GM12878 (cell line): ENCODE results near the gene UBE2D4. TPM values are rescaled to one million over a fixed set of nuclear protein-coding genes. Genes with fewer than 3 reads are reported as not detected.
"Not testable (repeated sequence)": the region's sequence is repeated elsewhere in the genome, so short reads cannot be mapped to it uniquely, and the experiment has no call there.

Experiments used
- ATAC-seq: fragments of 200-7000 bp; cut with Tn5 transposase; 3 replicates; pipeline ENCODE4 v1.9.1; 2020; ENCODE audit warnings: mild to moderate bottlenecking, moderate library complexity
- BruUV-seq: library from RNA; stranded (reverse); fragments of 400-500 nt; replicated peaks from 2 replicates; lab custom pipeline; 2021; lab: Mats Ljungman, UMichigan
- CTCF ChIA-PET: fragments of 300-600 bp; sonication (Branson Sonifier 250); formaldehyde crosslinking; extraction: SDS; loops from one replicate; lab custom pipeline; 2021; ENCODE audit warnings: inconsistent platforms; lab: Yijun Ruan, JAX
- POLR2A ChIA-PET: fragments of 350-600 bp; formaldehyde crosslinking; extraction: SDS; loops from one replicate; lab custom pipeline; 2021; ENCODE audit warnings: inconsistent platforms; lab: Charles Lee
- RAD21 ChIA-PET: fragments of 300-600 bp; sonication (Branson Sonifier 250); formaldehyde crosslinking; loops from one replicate; lab custom pipeline; 2023; ENCODE audit warnings: antibody characterized with exemption; ENCODE audit not compliant: unreplicated experiment; lab: Charles Lee
- SMC1A ChIA-PET: fragments of 300-600 bp; sonication (Branson Sonifier 250); formaldehyde crosslinking; loops from one replicate; lab custom pipeline; 2023; ENCODE audit not compliant: unreplicated experiment, uncharacterized antibody; lab: Charles Lee
- DNase-seq: peaks from one replicate; pipeline ENCODE4 v3.0.0-alpha.2; 2011; ENCODE audit warnings: low read depth, low spot score
- FAIRE-seq: peaks from 3 replicates; lab custom pipeline; 2011; peaks lifted over from hg19 to GRCh38; lab: Jason Lieb, UNC
- H2AFZ ChIP-seq: 2 replicates; pipeline ENCODE4 v1.6.0; 2011; ENCODE audit warnings: low read depth, low read length, control low read depth; ENCODE audit not compliant: control insufficient read depth
- H3K27ac ChIP-seq: 2 replicates; pipeline ENCODE4 v1.5.1; 2011; ENCODE audit warnings: control low read depth; ENCODE audit not compliant: control insufficient read depth, insufficient read depth
- H3K27me3 ChIP-seq, 2 experiments: replicated peaks in 1 of 2; 2 replicates each; pipeline versions ENCODE4 v1.6.0 to v1.6.1; 2011; ENCODE audit warnings: low read length in 1 of 2; ENCODE audit not compliant: control insufficient read depth in 2 of 2, insufficient read depth in 2 of 2
- H3K36me3 ChIP-seq, 2 experiments: 2 replicates each; pipeline ENCODE4 v1.5.1; 2011; ENCODE audit warnings: low read length in 1 of 2; ENCODE audit not compliant: control insufficient read depth in 2 of 2, insufficient read depth in 2 of 2
- H3K4me1 ChIP-seq: 2 replicates; pipeline ENCODE4 v1.6.1; 2011; ENCODE audit warnings: mild to moderate bottlenecking, low read length, moderate library complexity, mixed read lengths; ENCODE audit not compliant: control insufficient read depth, insufficient read depth
- H3K4me2 ChIP-seq: 2 replicates; pipeline ENCODE4 v1.6.0; 2011; ENCODE audit warnings: control low read depth; ENCODE audit not compliant: control insufficient read depth, insufficient read depth
- H3K4me3 ChIP-seq: fragments of 200-600 bp; sonication (generic); 2 replicates; pipeline ENCODE4 v1.5.1; 2016
- H3K79me2 ChIP-seq: 2 replicates; pipeline ENCODE4 v1.6.0; 2011; ENCODE audit warnings: low read length; ENCODE audit not compliant: control insufficient read depth, insufficient read depth
- H3K9ac ChIP-seq: 2 replicates; pipeline ENCODE4 v1.8.0; 2011; ENCODE audit warnings: low read length, control low read depth, mixed read lengths; ENCODE audit not compliant: control insufficient read depth, insufficient read depth
- H3K9me3 ChIP-seq: replicated peaks from 3 replicates; pipeline ENCODE4 v1.5.1; 2011; ENCODE audit warnings: mild to moderate bottlenecking, low read length; ENCODE audit not compliant: control insufficient read depth, insufficient read depth
- H4K20me1 ChIP-seq: 2 replicates; pipeline ENCODE4 v1.6.0; 2011; ENCODE audit not compliant: control insufficient read depth, insufficient read depth
- ATF7 ChIP-seq: fragments of 450-650 bp; IDR thresholded peaks from 2 replicates; pipeline ENCODE4 v1.6.1; 2016; ENCODE audit warnings: low read depth, mild to moderate bottlenecking
- ELK1 ChIP-seq: IDR thresholded peaks from 2 replicates; pipeline ENCODE4 v1.6.1; 2012; ENCODE audit warnings: low read depth, low read length, improper control_type of control experiment
- EP300 ChIP-seq, 2 experiments: fragments of 150-350 bp in 1 of 2; IDR thresholded peaks; 2 replicates each; pipeline ENCODE4 v1.6.1; 2011 to 2012; ENCODE audit warnings: low read depth in 2 of 2, low read length in 2 of 2, borderline replicate concordance in 1 of 2, improper control_type of control experiment in 1 of 2, inconsistent platforms in 1 of 2; ENCODE audit not compliant: control insufficient read depth in 1 of 2
- PRDM15 ChIP-seq: fragments of 450-650 bp; formaldehyde crosslinking; IDR thresholded peaks from 2 replicates; pipeline ENCODE4 v1.4.0; 2020; ENCODE audit warnings: mild to moderate bottlenecking, moderate library complexity
- SP1 ChIP-seq: IDR thresholded peaks from one replicate; pipeline ENCODE4 v1.6.1; 2011; ENCODE audit warnings: low read depth, low read length
- YBX1 ChIP-seq: fragments of 450-650 bp; IDR thresholded peaks from 2 replicates; pipeline ENCODE4 v1.6.1; 2016; ENCODE audit warnings: antibody characterized with exemption
- ZSCAN29 ChIP-seq: fragments of 450-650 bp; IDR thresholded peaks from 2 replicates; pipeline ENCODE4 v1.6.1; 2017; ENCODE audit warnings: mild to moderate bottlenecking, moderate library complexity
- WGBS: methylation state at CpG from one replicate; pipeline ENCODE4 v1.1.6; 2016; ENCODE audit warnings: low lambda C conversion rate; ENCODE audit not compliant: insufficient replicate concordance, insufficient coverage; ENCODE audit errors: missing lambda C conversion rate; 5-methylcytosine and 5-hydroxymethylcytosine counted together
- in situ Hi-C: fragments of 300-500 bp; cut with MboI; formaldehyde crosslinking; loops from 9 replicates; pipeline ENCODE4 v1.14.3; 2018; ENCODE audit warnings: mixed read lengths
- intact Hi-C: fragments of 100-400 bp; cut with micrococcal nuclease; formaldehyde crosslinking; loops from one replicate; pipeline ENCODE4 v1.14.2; 2022; ENCODE audit not compliant: unreplicated experiment
- polyA plus RNA-seq, 11 experiments: library from polyadenylated mRNA; depleted of rRNA in 4 of 11; unstranded in 6 of 11; stranded (reverse) in 5 of 11; fragments of >200 nt; fragmentation: Nextera tagmentation in 4 of 11; fragmentation: Illumina TruSeq in 1 of 11; extraction: Ambion mirVana in 4 of 11; extraction: Trizol in 1 of 11; gene quantifications; 1 replicate in 1 of 11; 2 replicates in 10 of 11; pipeline versions ENCODE4 v1.2.1 to v1.2.3, GENCODE V29; 2011 to 2016; ENCODE audit warnings: inconsistent platforms in 2 of 11, missing spikeins in 2 of 11, low read depth in 1 of 11
- total RNA-seq, 4 experiments: library from RNA; depleted of rRNA in 3 of 4; stranded (reverse); fragments of >200 nt in 3 of 4; fragmentation: Illumina TruSeq in 1 of 4; extraction: Trizol in 1 of 4; gene quantifications; 2 replicates each; pipeline versions ENCODE4 v1.2.1 to v1.2.3, GENCODE V29; 2013 to 2021

The UBE2D4 gene
- total and polyA plus RNA-seq, 10 of the 15 experiments (the other 5 are each of a cell fraction or from before 2014, with no cell fraction given) = 3.5 to 16.6 (median 10.3) TPM

- BruUV-seq, in situ Hi-C loops, H3K27me3 ChIP-seq, ATAC-seq, H4K20me1 ChIP-seq, H3K36me3 ChIP-seq, H3K79me2 ChIP-seq, CTCF ChIA-PET, H3K4me3 ChIP-seq, H3K9me3 ChIP-seq, POLR2A ChIA-PET, H2AFZ ChIP-seq, H3K9ac ChIP-seq, H3K4me2 ChIP-seq, SMC1A ChIA-PET, H3K4me1 ChIP-seq, intact Hi-C loops, FAIRE-seq, H3K27ac ChIP-seq, DNase-seq, RAD21 ChIA-PET: not testable (repeated sequence)
- 77% methylated on average over 10 of the region's 10 CpGs for WGBS
Observed at GRCh38 chr7:43974725-43975482, 48.7 kb downstream of the UBE2D4 start.

GRCh38 chr7:43977525-43977924, 51.3 kb downstream of the UBE2D4 start:
- intact Hi-C loops = no loop called here
- Histone ChIP-seq H3K27ac (no peak overlapping the region), H3K9me3 (no peaks in the 10 kb centered on the region), H4K20me1 (no peaks in the 10 kb centered on the region), H3K4me3 (no peak overlapping the region), H3K4me1 (no peaks in the 10 kb centered on the region), H3K79me2 (no peaks in the 10 kb centered on the region), H3K4me2 (no peak overlapping the region), H2AFZ (no peak overlapping the region), H3K9ac (no peak overlapping the region), H3K27me3 (no peaks in the 10 kb centered on the region), H3K36me3 (no peaks in the 10 kb centered on the region)
- ChIA-PET SMC1A (no interaction called here), POLR2A (no interaction called here), RAD21 (no interaction called here), CTCF (no interaction called here)
- WGBS = no CpG with 5 or more reads among the region's 1 CpG
- DNase-seq = no peak
- no peak for ATAC-seq
- BruUV-seq = no TSS peak
- TF ChIP-seq YBX1 = no peak
- no peak for TF ChIP-seq PRDM15 (CRISPR knock-in tag)
- TF ChIP-seq ATF7 = no peak
- no peak for TF ChIP-seq ZSCAN29
- TF ChIP-seq ELK1 = no peak
- TF ChIP-seq SP1 = no peak
- TF ChIP-seq EP300 (IDR thresholded peaks at IDR 0.05; ENCODE audit: borderline replicate concordance in 1 of 2, control insufficient read depth in 1 of 2, low read depth in 2 of 2, low read length in 2 of 2) = no peak
- FAIRE-seq = no peak
- in situ Hi-C loops = no loop called here
